Measurements from ENCODE around the gene STXBP6. TPM values are rescaled to one million over a fixed set of nuclear protein-coding genes. Genes with fewer than 3 reads are reported as not detected.

STXBP6 gene
- total and polyA plus RNA-seq, 2 experiments from 2014 or later = 19.7 to 29.0 TPM

- Mint-ChIP-seq H3K36me3 (ENCODE audit: low read depth) (no peaks in the 10 kb centered on the region), H3K4me1 (peaks cover 20% of the 10 kb centered on the region), H3K27me3 (ENCODE audit: insufficient read depth, low read depth, poor library complexity) (no peaks in the 10 kb centered on the region), H3K9me3 (no peaks in the 10 kb centered on the region), H3K27ac (no peak overlapping the region), H3K4me3 (no peak overlapping the region)
- Histone ChIP-seq H3K4me3 (no peak overlapping the region), H3K27me3 (ENCODE audit: insufficient read depth) (no peaks in the 10 kb centered on the region), H3K9me2 (ENCODE audit: insufficient read depth) (peaks cover 14% of the 10 kb centered on the region), H3K4me2 (no peak overlapping the region), H2AFZ (peak overlapping the region; percentile 16; the same call in 1 of the 2 replicates), H3K36me3 (ENCODE audit: insufficient read depth) (no peaks in the 10 kb centered on the region), H3K4me1 (ENCODE audit: insufficient read depth) (peaks cover 10% of the 10 kb centered on the region), H3K27ac (ENCODE audit: low read depth) (no peak overlapping the region), H4K20me1 (replicated peaks; ENCODE audit: insufficient read depth) (no peaks in the 10 kb centered on the region), H3K79me2 (replicated peaks; ENCODE audit: insufficient read depth) (no peaks in the 10 kb centered on the region), H3F3A (replicated peaks; ENCODE audit: low read depth) (no peaks in the 10 kb centered on the region)
- peak; percentile 20 for DNase-seq (ENCODE audit: low spot score)
- ATAC-seq = peak; percentile 39
- TF ChIP-seq STAT1 (IDR thresholded peaks at IDR 0.05; ENCODE audit: unreplicated experiment) (no peak), CTCF (conservative IDR thresholded peaks at IDR 0.05; ENCODE audit: low read depth in 2 of 2) (no peak), ZNF114 (CRISPR knock-in tag; IDR thresholded peaks at IDR 0.05) (no peak), ZNF331 (CRISPR knock-in tag; IDR thresholded peaks at IDR 0.05; ENCODE audit: low read depth) (peak; percentile 37; the same call in 1 of the 2 replicates), EZH2 (IDR thresholded peaks at IDR 0.05; ENCODE audit: low read depth, unreplicated experiment) (no peak), JUNB (IDR thresholded peaks at IDR 0.05; ENCODE audit: unreplicated experiment) (no peak), POLR2AphosphoS5 (IDR thresholded peaks at IDR 0.05; ENCODE audit: low read depth) (no peak), ETS1 (IDR thresholded peaks at IDR 0.05) (no peak)
Measured at GRCh38 chr14:24775950-24776349, 274.0 kb downstream of the STXBP6 start.

GRCh38 chr14:24774187-24774915 lies 275.6 kb downstream of the STXBP6 start:
- peaks cover 20% of the 10 kb centered on the region for H3K4me1 Mint-ChIP-seq
- Histone ChIP-seq H3K79me2 (replicated peaks; ENCODE audit: insufficient read depth) (no peaks in the 10 kb centered on the region), H3K27me3 (ENCODE audit: insufficient read depth) (no peaks in the 10 kb centered on the region), H2AFZ (no peak overlapping the region), H3F3A (replicated peaks; ENCODE audit: low read depth) (no peaks in the 10 kb centered on the region), H3K27ac (ENCODE audit: low read depth) (no peak overlapping the region), H3K9me2 (ENCODE audit: insufficient read depth) (peaks cover 11% of the 10 kb centered on the region; the same call in 1 of the 2 replicates), H3K4me3 (no peak overlapping the region), H3K4me1 (ENCODE audit: insufficient read depth) (peaks cover 10% of the 10 kb centered on the region), H3K36me3 (ENCODE audit: insufficient read depth) (no peaks in the 10 kb centered on the region), H3K4me2 (no peak overlapping the region), H4K20me1 (replicated peaks; ENCODE audit: insufficient read depth) (no peaks in the 10 kb centered on the region)
- peaks cover 4% of the 10 kb centered on the region; the same call in 1 of the 3 replicates for H3K9me3 Mint-ChIP-seq
- H3K27me3 Mint-ChIP-seq (ENCODE audit: insufficient read depth, low read depth, poor library complexity) = no peaks in the 10 kb centered on the region
- H3K4me3 Mint-ChIP-seq = no peak overlapping the region
- ATAC-seq (no peak), DNase-seq (ENCODE audit: low spot score) (no peak)
- no peaks in the 10 kb centered on the region for H3K36me3 Mint-ChIP-seq (ENCODE audit: low read depth)
- no peak overlapping the region for H3K27ac Mint-ChIP-seq
- TF ChIP-seq CTCF (conservative IDR thresholded peaks at IDR 0.05; ENCODE audit: low read depth in 2 of 2) (no peak), POLR2AphosphoS5 (IDR thresholded peaks at IDR 0.05; ENCODE audit: low read depth) (no peak), STAT1 (IDR thresholded peaks at IDR 0.05; ENCODE audit: unreplicated experiment) (no peak), EZH2 (IDR thresholded peaks at IDR 0.05; ENCODE audit: low read depth, unreplicated experiment) (no peak), JUNB (IDR thresholded peaks at IDR 0.05; ENCODE audit: unreplicated experiment) (no peak), REST (IDR thresholded peaks at IDR 0.05; ENCODE audit: unreplicated experiment) (no peak), EZH2phosphoT487 (IDR thresholded peaks at IDR 0.05; ENCODE audit: unreplicated experiment) (no peak), NANOG (IDR thresholded peaks at IDR 0.05; ENCODE audit: borderline replicate concordance) (no peak), ZNF331 (CRISPR knock-in tag; IDR thresholded peaks at IDR 0.05; ENCODE audit: low read depth) (no peak), ZNF114 (CRISPR knock-in tag; IDR thresholded peaks at IDR 0.05) (no peak), ETS1 (IDR thresholded peaks at IDR 0.05) (no peak), CREB1 (CRISPR knock-in tag; IDR thresholded peaks at IDR 0.05; ENCODE audit: low read depth) (no peak)

Measured in GM23338 (cell line).